Neural cell (in vitro differentiated cells): ENCODE results near the gene PLEKHB2.

Experiments
- EZH2 ChIP-seq: fragments of 200-600, 300-800 bp; shearing (Covaris generic), sonication (generic); IDR thresholded peaks from 2 replicates; pipeline ENCODE4 v1.6.1; 2014; ENCODE audit warnings: antibody characterized with exemption, low read length, borderline replicate concordance, mild to moderate bottlenecking; ENCODE audit not compliant: insufficient read depth, poor library complexity, severe bottlenecking
- TF ChIP-seq, protein P1 (sequence below): fragments of 450-650 bp; IDR thresholded peaks from 2 replicates; pipeline ENCODE4 v1.5.1; 2014; ENCODE audit warnings: antibody characterized with exemption, mild to moderate bottlenecking, moderate library complexity; ENCODE audit not compliant: poor library complexity, severe bottlenecking
- TF ChIP-seq, protein P2 (sequence below): IDR thresholded peaks from 2 replicates; pipeline ENCODE4 v1.6.1; 2012; ENCODE audit warnings: borderline replicate concordance

DNA sequence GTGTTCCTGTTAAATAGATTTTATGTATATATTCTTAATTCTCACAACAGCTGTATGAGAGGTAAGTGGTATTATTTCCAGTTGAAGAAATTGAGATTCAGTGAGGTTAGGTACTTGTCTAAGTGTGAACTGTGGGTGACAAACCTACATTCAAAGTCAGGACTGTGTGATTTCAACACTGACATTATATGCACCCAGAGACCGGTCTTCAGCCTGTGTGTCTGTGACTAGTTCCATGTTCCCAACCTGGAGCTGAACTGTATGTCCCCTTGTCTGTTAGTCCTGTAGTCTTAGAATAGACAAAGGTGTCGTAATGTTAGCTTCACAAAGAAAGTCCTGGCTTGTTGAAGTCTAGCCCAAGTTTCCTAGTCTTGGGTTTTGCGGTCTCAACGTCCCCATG lies 17.4 kb downstream of the PLEKHB2 start:
- TF ChIP-seq EZH2: no peak
- TF ChIP-seq, protein P1, sequence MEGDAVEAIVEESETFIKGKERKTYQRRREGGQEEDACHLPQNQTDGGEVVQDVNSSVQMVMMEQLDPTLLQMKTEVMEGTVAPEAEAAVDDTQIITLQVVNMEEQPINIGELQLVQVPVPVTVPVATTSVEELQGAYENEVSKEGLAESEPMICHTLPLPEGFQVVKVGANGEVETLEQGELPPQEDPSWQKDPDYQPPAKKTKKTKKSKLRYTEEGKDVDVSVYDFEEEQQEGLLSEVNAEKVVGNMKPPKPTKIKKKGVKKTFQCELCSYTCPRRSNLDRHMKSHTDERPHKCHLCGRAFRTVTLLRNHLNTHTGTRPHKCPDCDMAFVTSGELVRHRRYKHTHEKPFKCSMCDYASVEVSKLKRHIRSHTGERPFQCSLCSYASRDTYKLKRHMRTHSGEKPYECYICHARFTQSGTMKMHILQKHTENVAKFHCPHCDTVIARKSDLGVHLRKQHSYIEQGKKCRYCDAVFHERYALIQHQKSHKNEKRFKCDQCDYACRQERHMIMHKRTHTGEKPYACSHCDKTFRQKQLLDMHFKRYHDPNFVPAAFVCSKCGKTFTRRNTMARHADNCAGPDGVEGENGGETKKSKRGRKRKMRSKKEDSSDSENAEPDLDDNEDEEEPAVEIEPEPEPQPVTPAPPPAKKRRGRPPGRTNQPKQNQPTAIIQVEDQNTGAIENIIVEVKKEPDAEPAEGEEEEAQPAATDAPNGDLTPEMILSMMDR: no peak
- TF ChIP-seq, protein P2, sequence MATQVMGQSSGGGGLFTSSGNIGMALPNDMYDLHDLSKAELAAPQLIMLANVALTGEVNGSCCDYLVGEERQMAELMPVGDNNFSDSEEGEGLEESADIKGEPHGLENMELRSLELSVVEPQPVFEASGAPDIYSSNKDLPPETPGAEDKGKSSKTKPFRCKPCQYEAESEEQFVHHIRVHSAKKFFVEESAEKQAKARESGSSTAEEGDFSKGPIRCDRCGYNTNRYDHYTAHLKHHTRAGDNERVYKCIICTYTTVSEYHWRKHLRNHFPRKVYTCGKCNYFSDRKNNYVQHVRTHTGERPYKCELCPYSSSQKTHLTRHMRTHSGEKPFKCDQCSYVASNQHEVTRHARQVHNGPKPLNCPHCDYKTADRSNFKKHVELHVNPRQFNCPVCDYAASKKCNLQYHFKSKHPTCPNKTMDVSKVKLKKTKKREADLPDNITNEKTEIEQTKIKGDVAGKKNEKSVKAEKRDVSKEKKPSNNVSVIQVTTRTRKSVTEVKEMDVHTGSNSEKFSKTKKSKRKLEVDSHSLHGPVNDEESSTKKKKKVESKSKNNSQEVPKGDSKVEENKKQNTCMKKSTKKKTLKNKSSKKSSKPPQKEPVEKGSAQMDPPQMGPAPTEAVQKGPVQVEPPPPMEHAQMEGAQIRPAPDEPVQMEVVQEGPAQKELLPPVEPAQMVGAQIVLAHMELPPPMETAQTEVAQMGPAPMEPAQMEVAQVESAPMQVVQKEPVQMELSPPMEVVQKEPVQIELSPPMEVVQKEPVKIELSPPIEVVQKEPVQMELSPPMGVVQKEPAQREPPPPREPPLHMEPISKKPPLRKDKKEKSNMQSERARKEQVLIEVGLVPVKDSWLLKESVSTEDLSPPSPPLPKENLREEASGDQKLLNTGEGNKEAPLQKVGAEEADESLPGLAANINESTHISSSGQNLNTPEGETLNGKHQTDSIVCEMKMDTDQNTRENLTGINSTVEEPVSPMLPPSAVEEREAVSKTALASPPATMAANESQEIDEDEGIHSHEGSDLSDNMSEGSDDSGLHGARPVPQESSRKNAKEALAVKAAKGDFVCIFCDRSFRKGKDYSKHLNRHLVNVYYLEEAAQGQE: no peak
